NCI-H69 (cell line): ENCODE measurements around the gene RAI14.
A peak's percentile ranks its signal among the peaks of the same experiment; 100 is the strongest.

Experiments
- DNase-seq: peaks from one replicate; lab custom pipeline; 2025; lab: John Stamatoyannopoulos, UW

RAI14 gene

DNA sequence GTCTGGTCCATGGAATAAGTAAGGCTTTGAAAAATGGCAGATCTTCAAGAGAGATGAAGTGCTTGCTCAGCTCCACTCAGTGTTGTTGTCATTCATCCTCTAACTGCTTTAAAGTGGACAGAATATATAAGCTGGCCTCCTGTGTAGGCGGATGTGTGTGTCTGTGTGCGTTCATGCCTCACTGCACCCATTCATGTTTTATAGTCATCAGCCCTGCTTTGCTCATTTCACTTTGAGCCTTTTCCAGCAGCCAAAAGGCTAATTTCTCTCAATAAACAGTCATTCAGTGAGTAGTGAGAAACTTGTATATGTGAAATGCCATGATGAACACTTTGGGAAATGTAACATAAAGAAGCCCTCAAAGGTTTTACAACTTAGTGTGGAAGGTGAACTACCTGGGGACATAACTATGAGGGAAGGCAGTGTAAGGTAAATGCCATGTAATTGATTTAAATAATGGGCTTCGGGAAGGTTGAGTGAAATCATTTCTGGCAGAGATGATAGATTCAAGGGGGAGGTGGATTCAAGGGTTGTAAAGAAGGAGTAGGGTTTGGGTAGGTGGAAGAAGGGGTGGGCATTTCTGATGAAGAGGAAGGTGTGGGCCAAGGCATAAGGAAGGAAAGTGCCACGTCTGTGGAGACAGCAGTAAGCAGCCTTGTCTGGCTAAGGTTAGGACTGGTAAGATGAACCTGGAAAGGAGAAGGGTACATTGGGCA, 198.5 kb downstream of the RAI14 start:
- peak; percentile 95 for DNase-seq

DNA sequence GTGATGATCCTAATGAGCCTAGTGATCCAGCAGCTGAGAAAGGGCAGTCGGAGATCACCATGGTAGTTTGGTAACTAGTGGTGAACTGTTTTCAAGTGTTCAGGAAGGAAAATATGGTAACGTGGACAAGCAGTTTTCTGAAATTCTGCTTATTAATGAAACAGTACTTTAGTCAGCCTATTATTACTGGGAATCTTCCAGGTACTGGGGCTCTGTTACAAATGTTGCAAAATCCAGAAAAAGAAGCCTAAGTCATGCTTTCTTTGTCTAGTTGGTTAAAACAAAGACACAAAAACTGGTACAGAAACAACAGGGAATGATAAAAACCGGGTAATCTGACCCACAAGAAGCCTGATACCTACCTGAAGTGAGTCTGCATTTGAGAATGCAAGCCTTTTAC, 201.0 kb downstream of the RAI14 start:
- no peak for DNase-seq

DNA sequence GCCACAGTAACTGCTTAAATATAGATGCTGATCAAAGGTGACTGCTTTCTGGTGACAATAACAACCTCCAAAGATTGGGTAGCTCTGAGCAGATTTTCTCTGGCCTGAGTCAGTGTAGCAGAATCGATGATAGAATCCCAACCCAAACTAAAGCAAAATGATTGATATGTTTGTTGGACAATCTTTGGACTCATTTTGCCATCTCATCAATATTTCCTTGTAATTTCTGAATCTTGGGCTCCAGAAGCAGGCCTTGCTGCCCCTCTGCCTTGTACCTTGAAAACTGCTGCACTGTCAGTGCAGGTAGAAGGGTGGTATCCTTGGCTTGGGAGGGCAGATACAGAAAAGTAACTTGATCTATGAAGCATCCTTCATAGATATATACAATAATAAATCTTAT, 201.8 kb downstream of the RAI14 start:
- no peak for DNase-seq

DNA sequence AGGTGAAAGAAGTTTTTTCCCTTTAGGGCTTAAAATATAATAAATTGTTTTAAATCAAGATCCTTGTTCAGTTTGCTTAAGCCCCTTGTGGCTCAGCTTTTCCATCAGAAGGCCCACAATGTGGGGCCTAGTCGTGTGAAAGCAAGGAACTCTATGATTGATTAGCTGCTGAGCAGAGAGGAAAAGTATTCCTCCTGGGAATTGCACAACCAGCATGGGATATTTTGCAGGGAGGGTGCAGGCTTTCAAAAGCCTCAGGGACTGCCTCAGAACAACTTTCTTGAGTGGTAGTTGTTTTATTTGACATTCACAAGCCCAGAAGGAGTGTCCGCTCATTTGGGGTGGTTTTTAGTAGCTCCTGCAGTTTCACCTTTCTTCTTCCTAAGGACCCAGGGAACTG, 202.7 kb downstream of the RAI14 start:
- DNase-seq: peak; percentile 25

DNA sequence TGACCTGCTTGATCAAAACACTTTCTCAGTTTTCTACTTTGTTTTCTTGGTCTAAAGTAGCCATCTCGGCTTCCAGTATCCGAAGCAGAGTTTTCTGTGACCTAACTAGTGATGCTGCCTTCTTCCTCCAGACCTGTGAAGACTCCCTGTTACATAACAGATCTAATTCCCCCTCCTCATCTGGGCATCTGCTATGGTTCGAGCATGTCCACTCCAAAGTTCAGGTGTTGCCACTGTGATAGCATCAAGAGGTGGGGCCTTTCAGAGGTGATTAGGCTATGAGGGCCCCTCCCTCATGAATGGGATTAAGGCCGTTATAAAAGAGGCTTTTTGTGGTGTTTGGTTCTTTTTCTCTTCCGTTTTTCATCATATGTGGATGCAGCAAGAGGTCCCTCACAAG, 203.1 kb downstream of the RAI14 start:
- DNase-seq: no peak

DNA sequence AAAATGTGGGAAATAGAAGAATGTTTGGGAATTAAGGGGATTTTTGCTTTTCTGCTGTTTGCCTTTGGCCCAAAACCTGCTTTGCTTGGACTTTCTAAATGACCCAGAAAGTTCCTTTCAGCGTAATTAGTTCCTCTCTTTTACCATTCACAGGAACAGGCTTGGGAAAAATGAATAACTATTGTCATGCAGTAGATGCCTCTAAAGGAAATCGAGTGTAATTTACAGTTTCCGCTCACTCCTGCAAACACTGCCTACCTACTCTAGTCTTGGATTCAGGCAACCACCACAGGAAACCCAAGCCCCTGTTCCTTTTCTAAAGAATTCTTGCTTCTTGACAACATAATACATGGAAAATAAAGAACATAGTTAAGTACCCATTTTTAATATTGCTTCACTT, 207.8 kb downstream of the RAI14 start:
- no peak for DNase-seq

DNA sequence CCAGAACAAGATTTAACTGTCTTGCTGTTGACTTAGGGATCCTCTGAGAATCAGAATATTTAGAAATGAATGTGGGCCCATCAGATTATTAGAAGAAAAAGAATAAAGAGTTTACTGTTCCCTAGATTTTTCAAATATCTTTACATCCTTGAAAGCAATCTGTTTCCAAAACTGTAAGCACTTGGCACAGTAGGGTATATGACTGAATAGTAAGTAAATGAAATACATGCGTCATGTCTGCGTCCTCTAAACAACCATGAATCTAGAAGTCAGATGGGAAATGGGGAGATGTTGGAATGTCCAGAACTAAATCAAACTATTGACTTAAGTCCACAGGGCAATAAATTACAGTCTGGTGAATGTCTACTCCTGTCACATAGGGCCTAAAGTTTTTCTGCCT, 209.0 kb downstream of the RAI14 start:
- DNase-seq: no peak

DNA sequence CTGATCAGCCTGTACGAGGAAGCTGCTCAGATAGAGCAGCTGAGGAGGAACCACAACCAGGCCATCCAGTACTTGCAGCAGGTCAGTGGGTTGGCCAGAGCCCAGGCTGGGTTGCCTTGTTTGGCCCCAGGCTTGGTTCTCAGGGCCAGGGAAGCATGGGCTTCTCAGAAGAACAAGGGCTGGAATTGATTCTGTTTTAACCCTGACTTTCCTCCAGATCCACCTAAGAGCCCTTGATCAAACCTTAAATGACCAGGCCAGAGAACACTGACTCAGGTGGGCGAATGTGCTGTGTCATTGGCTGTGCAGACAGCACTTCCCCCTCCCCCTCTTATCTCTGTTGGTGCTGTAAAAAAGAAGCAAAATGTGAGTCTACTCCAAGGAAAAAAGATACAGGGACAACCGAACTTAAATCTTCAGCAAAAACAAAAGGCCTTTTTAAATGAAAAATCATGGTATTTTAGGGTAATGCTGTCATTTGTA, 210.9 kb downstream of the RAI14 start:
- DNase-seq: no peak

DNA sequence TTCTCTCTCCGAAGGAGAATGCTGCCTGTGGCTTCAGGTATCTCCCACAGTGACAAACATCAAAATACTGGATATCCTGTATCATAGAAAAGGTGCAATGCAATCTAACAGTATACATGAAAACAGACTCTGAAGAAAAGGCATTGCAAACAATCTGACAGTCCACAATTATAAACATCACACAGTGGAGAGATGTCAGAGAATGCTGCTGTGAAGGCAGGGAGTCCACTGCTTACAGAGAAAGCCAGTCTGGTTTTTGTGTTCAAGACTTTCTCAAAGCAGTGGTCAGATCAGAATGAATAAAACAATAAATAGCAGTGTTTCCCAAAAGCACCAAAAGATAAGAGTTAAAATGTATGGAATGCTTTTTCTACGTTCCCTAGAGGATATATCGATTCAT, 211.5 kb downstream of the RAI14 start:
- DNase-seq: no peak

DNA sequence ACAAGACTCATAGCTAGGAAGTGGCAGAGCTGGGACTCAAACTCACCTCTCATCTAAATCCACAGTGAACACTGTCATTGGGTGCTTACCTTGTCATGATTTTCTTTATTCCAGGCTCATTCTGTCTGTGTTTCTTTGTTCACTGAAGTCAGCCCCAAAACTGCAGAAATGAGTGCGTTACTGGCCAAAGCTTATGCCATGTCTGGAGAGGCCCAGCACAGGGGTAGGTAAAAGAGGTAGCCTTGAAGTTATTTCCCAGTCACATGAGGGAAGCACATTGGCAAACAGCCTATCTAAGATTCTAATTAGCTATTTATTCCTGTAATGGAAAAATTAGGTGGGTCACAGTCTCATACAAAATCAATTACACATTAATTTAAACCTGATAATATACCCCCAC, 212.7 kb downstream of the RAI14 start:
- DNase-seq: no peak

DNA sequence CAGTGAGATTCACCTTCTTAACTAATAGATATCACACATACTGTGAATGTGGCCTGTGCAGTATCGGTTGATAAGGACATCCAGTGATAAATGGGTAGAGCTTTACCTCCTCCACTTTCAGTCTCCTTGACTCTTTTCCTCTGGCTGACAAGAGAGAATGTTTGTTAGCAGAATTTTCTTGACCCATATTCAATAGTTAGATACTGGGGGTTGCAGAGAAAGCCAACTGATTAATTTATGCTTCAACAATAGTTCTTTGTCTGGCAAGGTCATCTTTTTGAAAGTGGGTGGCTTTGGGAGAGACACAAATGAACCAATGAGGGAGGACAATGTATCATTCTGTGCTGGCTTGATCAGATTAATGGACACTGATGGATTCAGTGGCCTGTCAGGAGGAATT, 213.1 kb downstream of the RAI14 start:
- DNase-seq: no peak

DNA sequence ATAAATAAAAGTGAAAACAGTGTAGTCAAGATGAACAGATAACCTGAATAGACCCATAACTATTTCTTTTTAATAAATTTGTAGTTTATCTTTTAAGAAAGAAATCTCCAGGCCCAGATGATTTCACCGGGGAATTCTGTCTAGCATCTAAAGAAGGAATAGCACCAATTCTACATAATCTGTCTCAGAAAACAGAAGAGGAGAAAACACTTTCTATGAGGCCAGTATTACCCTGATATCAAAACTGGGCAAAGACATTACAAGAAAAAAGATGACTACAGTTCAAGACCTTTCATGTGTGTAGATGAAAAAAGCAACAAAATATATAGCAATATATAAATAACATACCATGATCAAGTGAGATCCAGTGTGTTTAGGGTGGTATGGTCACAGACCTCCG, 214.3 kb downstream of the RAI14 start:
- no peak for DNase-seq

DNA sequence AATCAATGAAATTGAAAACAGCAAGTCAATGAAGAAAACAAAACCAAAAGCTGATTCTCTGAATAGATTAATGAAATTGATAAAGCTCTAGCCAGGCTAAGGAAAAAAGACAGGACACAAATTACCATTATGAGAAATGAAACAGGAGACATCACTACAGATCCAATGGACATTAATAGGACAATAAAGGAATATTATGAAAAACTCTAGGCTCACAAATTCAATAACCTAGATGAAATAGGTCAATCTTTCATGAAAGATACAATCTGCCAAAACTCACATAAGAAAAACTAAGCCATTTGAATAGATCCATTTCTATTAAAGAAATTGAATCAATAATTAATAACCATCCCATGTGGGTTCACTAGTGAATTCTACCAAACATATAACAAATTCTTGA, 220.1 kb downstream of the RAI14 start:
- DNase-seq: no peak

DNA sequence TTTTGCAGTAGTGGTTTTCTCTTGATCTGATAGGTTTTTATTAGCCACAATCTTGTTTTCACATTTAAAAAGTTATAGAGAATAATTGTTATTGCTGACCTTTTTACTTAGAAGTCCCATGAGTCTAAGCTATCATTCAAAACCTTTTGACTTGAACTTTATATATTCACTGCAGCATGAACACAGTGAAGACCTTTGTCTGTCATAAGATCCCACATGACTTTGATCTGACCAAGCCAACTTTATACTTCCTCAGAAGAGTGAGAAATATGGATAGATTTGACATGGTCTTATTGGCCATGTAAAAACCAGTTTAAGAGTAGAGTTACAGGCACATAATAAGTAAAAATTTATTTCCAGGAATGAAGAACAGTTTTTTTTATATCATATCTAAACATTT, 225.1 kb downstream of the RAI14 start:
- DNase-seq: no peak
